Measurements from ENCODE around the gene NSG1. TPM values are rescaled to one million over a fixed set of nuclear protein-coding genes. Genes with fewer than 3 reads are reported as not detected.

NSG1 gene
- total and polyA plus RNA-seq, 4 experiments from 2014 or later: 48.8 to 82.6 (median 75.0) TPM

DNA sequence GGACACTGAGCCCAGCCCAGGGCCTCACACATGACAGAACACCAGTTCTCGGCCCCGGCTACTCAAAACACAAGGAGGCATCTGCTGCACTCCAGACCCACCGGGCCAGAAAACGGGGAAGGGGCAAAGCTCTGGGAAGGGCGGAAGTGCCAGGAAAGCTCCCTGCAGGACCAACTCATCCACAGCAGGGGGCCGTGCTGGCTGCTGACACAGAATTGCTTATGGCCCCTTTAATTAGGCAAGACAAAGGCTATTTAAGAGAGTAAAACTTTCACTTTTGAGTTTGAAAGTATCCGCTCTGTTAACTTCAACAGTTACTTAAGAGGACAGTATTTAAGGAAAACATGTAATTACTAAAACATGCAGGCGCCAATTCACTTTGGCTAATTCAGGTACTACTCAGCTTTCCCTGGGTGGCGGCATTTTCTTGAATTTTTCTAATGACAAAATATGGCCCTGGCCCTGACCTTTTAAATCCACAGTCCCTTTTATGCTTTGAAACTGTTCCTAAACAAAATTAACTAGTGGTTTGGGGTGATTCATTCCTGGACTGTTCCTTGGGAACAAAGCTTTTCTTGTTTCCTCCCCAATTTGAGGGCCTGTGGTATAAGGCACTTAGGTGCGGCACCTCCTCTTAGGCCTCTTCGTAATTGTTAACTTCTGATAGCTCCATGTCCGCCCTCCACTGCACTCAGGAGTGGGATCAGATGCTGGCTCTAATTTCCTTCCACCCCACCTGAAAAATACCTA, 40.4 kb downstream of the NSG1 start:
- DNase-seq: no peak
- ChIA-PET POLR2A (ENCODE audit: partially characterized antibody) (no interaction called here), CTCF (ENCODE audit: partially characterized antibody) (interaction anchor here (1.3 to 6.5 kb wide), 4 partner anchors 9 to 176 kb away, joined by 3 to 35 read pairs (median 19); no protein-coding TSS in a partner anchor)
- Histone ChIP-seq H3K36me3 (ENCODE audit: insufficient read depth, low read length) (peaks cover 11% of the 10 kb centered on the region), H3K27ac (ENCODE audit: low read depth, low read length) (no peak overlapping the region), H3K4me3 (ENCODE audit: low read length in 2 of 2) (no peak overlapping the region), H3K27me3 (ENCODE audit: insufficient read depth, low read length) (no peaks in the 10 kb centered on the region), H3K4me1 (ENCODE audit: insufficient read depth, low read length) (no peaks in the 10 kb centered on the region), H3K9me3 (ENCODE audit: control insufficient read depth in 1 of 2, low read length in 2 of 2) (no peaks in the 10 kb centered on the region)
- Mint-ChIP-seq H3K9me3 (no peaks in the 10 kb centered on the region), H3K4me1 (peaks cover 7 to 14% (median 8%) of the 10 kb centered on the region in 4 donors), H3K27ac (peak overlapping the region in 2 of 7 donors; percentile 57 to 59), H3K27me3 (no peaks in the 10 kb centered on the region), H3K36me3 (peaks cover 11 to 36% of the 10 kb centered on the region in 2 donors), H3K4me3 (no peak overlapping the region)
- intact Hi-C loops (cut with micrococcal nuclease): no loop called here

DNA sequence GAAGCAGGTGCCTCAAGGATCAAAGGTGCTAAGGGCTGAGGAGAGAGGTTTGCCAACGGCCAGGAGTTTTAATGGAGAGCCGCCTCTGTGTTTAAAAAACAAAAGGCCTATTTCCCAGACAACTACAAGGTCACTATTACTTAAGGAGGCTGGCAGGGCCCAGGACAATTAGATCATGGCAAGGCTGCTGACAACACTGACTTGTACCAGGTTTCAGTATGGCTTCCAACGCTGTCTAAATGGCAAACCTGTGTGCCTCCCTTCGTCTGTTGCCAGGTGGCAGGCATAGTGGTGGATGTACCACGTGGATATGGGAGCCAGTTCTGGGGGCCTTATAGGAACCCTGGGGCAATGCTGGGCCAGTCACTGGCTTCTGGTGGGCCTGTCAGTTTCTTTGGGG, 41.0 kb downstream of the NSG1 start:
- H3K27me3 Mint-ChIP-seq: no peaks in the 10 kb centered on the region
- peaks cover 11% of the 10 kb centered on the region for H3K36me3 ChIP-seq (ENCODE audit: insufficient read depth, low read length)
- no peak overlapping the region for H3K4me3 Mint-ChIP-seq
- H3K27ac ChIP-seq (ENCODE audit: low read depth, low read length): no peak overlapping the region
- H3K36me3 Mint-ChIP-seq: peaks cover 9 to 33% of the 10 kb centered on the region in 2 donors
- no peaks in the 10 kb centered on the region for H3K4me1 ChIP-seq (ENCODE audit: insufficient read depth, low read length)
- peak overlapping the region in 1 of 7 donors; percentile 59 for H3K27ac Mint-ChIP-seq
- no peak for DNase-seq
- H3K4me3 ChIP-seq (ENCODE audit: low read length in 2 of 2): no peak overlapping the region
- no peaks in the 10 kb centered on the region for H3K9me3 Mint-ChIP-seq
- intact Hi-C loops (cut with micrococcal nuclease): no loop called here
- no peaks in the 10 kb centered on the region for H3K27me3 ChIP-seq (ENCODE audit: insufficient read depth, low read length)
- H3K4me1 Mint-ChIP-seq: peaks cover 7 to 14% (median 8%) of the 10 kb centered on the region in 4 donors
- H3K9me3 ChIP-seq (ENCODE audit: control insufficient read depth in 1 of 2, low read length in 2 of 2): no peaks in the 10 kb centered on the region
- ChIA-PET POLR2A (ENCODE audit: partially characterized antibody) (interaction anchor here (1.2 kb wide), 1 partner anchor 168 kb away, joined by 3 read pairs; no protein-coding TSS in a partner anchor), CTCF (ENCODE audit: partially characterized antibody) (interaction anchor here (1.3 to 6.5 kb wide), 4 partner anchors 9 to 176 kb away, joined by 3 to 35 read pairs (median 19); no protein-coding TSS in a partner anchor)

DNA sequence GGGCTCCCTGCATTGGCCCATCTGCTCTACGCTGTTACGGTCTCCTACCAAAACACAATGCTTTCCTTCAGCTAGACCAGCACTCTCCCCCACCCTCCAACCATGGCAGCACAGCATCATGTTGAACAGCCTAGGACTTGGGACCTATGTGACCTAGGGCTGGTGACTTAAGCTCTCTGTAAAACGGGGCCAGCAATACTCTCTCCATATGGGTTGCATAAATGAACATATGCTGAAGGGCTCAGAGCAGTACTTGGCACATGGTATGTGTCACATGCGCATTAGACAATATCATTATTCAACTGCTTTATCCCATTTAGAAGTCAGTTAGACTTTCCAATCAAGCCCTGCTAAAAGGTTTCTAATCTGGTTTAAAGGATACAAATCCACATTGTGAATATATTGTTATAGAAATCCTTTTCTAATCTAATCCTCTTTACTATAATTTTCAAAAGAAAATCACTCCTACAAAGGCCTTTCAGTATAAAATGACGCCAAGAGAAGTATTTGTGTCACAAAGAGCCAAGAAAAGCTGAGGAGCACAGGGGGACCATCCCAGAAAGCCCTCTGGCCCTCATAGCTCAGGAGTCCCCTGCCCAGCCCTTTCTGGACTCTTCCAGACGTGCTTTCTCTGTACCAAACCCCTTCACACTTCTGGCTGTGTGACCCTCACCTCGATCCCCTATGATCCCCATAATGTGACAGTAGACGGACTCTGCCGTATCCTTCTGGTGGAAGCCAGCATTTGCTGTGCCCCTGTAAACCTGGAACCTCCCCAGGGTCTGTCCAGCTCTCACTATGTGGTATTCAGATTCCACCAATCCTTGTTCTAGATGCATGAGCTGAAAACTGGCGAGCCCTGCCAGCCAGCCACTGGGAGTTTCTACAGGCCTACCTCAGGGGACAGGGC, 42.3 kb downstream of the NSG1 start:
- Histone ChIP-seq H3K27ac (ENCODE audit: low read depth, low read length) (no peak overlapping the region), H3K36me3 (ENCODE audit: insufficient read depth, low read length) (peaks cover 6% of the 10 kb centered on the region), H3K27me3 (ENCODE audit: insufficient read depth, low read length) (no peaks in the 10 kb centered on the region), H3K4me1 (ENCODE audit: insufficient read depth, low read length) (no peaks in the 10 kb centered on the region), H3K9me3 (ENCODE audit: control insufficient read depth in 1 of 2, low read length in 2 of 2) (no peaks in the 10 kb centered on the region), H3K4me3 (ENCODE audit: low read length in 2 of 2) (no peak overlapping the region)
- H3K27me3 Mint-ChIP-seq: no peaks in the 10 kb centered on the region
- DNase-seq: no peak
- intact Hi-C loops (cut with micrococcal nuclease): no loop called here
- no peaks in the 10 kb centered on the region for H3K9me3 Mint-ChIP-seq
- ChIA-PET CTCF (ENCODE audit: partially characterized antibody) (interaction anchor here (1.1 to 6.5 kb wide), 7 partner anchors 8 to 178 kb away, joined by 3 to 43 read pairs (median 20); no protein-coding TSS in a partner anchor), POLR2A (ENCODE audit: partially characterized antibody) (interaction anchor here (1.2 kb wide), 1 partner anchor 169 kb away, joined by 3 read pairs; no protein-coding TSS in a partner anchor)
- no peak overlapping the region for H3K4me3 Mint-ChIP-seq
- H3K36me3 Mint-ChIP-seq: peaks cover 13 to 35% of the 10 kb centered on the region in 2 donors
- H3K4me1 Mint-ChIP-seq: peaks cover 7 to 14% (median 8%) of the 10 kb centered on the region in 4 donors
- peak overlapping the region in 2 of 7 donors; percentile 15 to 72 for H3K27ac Mint-ChIP-seq

DNA sequence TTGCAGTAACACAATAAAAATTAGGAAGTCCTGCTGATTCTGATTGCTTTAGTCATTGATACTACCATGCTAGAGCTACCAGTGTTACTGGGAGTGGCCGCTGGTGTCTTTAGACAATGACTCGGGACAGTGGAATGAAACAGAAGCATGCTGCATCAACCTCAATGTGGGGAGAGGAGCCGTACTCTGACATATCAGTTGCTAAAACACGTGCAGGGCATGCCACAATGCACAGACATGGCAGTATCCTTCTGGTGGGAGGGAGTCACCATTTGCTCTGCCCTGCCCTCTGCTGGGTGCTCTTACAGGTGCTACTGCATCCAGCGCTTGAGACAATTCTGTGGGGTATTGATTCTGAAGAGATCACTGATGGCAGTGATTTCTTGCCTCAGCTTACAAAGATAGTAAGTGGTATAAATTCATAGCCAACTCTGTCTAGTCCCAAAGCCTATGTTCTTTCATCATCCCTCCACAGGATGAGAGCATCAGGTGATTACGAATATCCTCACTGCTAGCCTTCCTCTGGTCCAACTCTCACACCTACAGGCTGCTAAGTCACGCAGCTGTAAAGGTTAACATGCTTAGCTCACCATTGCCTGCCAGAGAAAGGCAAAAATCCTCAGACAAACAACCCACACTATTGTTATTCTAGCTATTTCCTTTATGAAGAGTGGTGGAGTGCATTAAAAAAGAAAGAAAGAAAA, 43.7 kb downstream of the NSG1 start:
- peaks cover 9% of the 10 kb centered on the region for H3K36me3 ChIP-seq (ENCODE audit: insufficient read depth, low read length)
- intact Hi-C loops (cut with micrococcal nuclease): loop anchor here (1.0 to 5.0 kb wide), 5 partner anchors 32 to 178 kb away; no protein-coding TSS in a partner anchor
- H3K4me1 ChIP-seq (ENCODE audit: insufficient read depth, low read length): no peaks in the 10 kb centered on the region
- no peak overlapping the region for H3K27ac ChIP-seq (ENCODE audit: low read depth, low read length)
- peaks cover 7 to 14% (median 8%) of the 10 kb centered on the region in 4 donors for H3K4me1 Mint-ChIP-seq
- no peak overlapping the region for H3K4me3 ChIP-seq (ENCODE audit: low read length in 2 of 2)
- H3K27me3 ChIP-seq (ENCODE audit: insufficient read depth, low read length): no peaks in the 10 kb centered on the region
- DNase-seq: peak; percentile 44 to 57 (median 50)
- no peak overlapping the region for H3K4me3 Mint-ChIP-seq
- no peaks in the 10 kb centered on the region for H3K9me3 ChIP-seq (ENCODE audit: control insufficient read depth in 1 of 2, low read length in 2 of 2)
- H3K9me3 Mint-ChIP-seq: no peaks in the 10 kb centered on the region
- H3K27me3 Mint-ChIP-seq: no peaks in the 10 kb centered on the region
- POLR2A ChIA-PET (ENCODE audit: partially characterized antibody): interaction anchor here (1.8 kb wide), 1 partner anchor 31 kb away, joined by 7 read pairs; no protein-coding TSS in a partner anchor
- peaks cover 11 to 35% of the 10 kb centered on the region in 2 donors for H3K36me3 Mint-ChIP-seq
- CTCF ChIA-PET (ENCODE audit: partially characterized antibody): interaction anchor here (1.0 to 6.5 kb wide), 19 partner anchors 8 to 182 kb away, joined by 3 to 43 read pairs (median 7); partner anchors contain the start of genes STX18 and TMEM128
- H3K27ac Mint-ChIP-seq: peak overlapping the region in 4 of 7 donors; percentile 16 to 51 (median 26)

DNA sequence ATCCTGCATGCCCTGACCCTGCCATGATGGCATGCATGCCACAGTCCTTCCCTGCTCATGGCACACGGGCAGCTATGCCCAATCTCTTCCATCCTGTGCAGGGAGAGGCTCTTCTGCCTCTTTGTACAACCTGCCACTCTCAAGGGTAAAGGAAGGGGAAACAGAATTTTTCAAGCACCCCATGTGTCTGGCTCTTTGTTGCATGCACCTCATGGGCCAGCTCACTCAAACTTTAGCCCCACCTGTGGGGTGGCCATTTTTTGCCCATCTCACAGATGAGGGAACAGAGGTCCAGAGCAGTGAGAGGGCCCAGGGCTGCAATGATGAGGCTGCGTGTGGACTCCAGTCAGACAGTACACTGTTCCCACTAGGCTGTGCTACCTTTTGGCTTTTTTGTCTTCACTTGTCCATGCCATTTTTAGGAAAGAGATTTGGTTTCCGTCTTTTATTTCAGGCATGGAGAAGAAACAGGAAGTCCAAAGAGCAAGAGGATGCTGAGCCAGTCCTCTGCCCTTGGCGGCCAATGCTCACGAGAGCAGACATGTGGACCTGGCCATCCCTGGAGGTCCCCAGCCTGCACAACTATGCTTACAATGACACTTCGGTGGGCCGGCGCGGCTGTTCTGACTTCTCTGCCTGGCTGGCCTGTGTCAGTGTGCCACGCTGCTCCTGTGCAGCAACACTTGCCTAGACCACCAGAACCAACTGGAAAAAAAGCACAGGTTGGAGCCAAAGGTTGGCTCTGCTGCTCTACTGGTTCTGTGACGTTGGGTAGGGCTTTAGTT, 45.6 kb downstream of the NSG1 start:
- no peak overlapping the region for H3K4me3 ChIP-seq (ENCODE audit: low read length in 2 of 2)
- H3K27me3 ChIP-seq (ENCODE audit: insufficient read depth, low read length): no peaks in the 10 kb centered on the region
- Mint-ChIP-seq H3K4me1 (peaks cover 7 to 13% (median 8%) of the 10 kb centered on the region in 4 donors), H3K27ac (peak overlapping the region in 1 of 7 donors; percentile 16), H3K9me3 (no peaks in the 10 kb centered on the region), H3K27me3 (no peaks in the 10 kb centered on the region), H3K4me3 (no peak overlapping the region), H3K36me3 (peaks cover 15 to 37% of the 10 kb centered on the region in 2 donors)
- intact Hi-C loops (cut with micrococcal nuclease): loop anchor here (5.0 kb wide), 1 partner anchor 95 kb away; no protein-coding TSS in a partner anchor
- H3K36me3 ChIP-seq (ENCODE audit: insufficient read depth, low read length): peaks cover 12% of the 10 kb centered on the region
- H3K4me1 ChIP-seq (ENCODE audit: insufficient read depth, low read length): no peaks in the 10 kb centered on the region
- no peak for DNase-seq
- ChIA-PET CTCF (ENCODE audit: partially characterized antibody) (interaction anchor here (0.7 to 6.5 kb wide), 14 partner anchors 8 to 184 kb away, joined by 3 to 43 read pairs (median 7); partner anchors contain the start of gene TMEM128), POLR2A (ENCODE audit: partially characterized antibody) (no interaction called here)
- no peaks in the 10 kb centered on the region for H3K9me3 ChIP-seq (ENCODE audit: control insufficient read depth in 1 of 2, low read length in 2 of 2)
- H3K27ac ChIP-seq (ENCODE audit: low read depth, low read length): no peak overlapping the region

DNA sequence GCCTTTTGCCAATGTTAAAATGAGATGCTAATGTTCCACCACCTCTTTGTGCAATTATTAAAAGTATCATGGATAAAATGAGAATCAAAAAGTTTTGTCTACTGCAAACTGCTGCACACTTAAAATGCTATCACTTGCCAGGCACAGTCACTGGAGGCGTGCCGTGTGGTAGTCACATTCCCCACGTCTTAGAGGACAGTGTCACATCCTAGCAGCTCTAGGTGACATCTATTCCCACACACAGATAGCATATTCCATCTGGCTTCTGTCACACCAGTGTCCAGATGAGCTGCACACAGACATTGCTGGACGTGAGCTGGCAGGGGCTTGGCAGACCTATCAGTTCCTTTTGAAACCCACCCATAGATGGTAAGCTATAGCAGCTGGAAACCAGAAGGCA, 47.0 kb downstream of the NSG1 start:
- H3K9me3 Mint-ChIP-seq: no peaks in the 10 kb centered on the region
- no peaks in the 10 kb centered on the region for H3K27me3 Mint-ChIP-seq
- DNase-seq: no peak
- intact Hi-C loops (cut with micrococcal nuclease): loop anchor here (5.0 kb wide), 1 partner anchor 97 kb away; no protein-coding TSS in a partner anchor
- Histone ChIP-seq H3K36me3 (ENCODE audit: insufficient read depth, low read length) (peaks cover 23% of the 10 kb centered on the region), H3K27me3 (ENCODE audit: insufficient read depth, low read length) (no peaks in the 10 kb centered on the region), H3K4me1 (ENCODE audit: insufficient read depth, low read length) (no peaks in the 10 kb centered on the region), H3K9me3 (ENCODE audit: control insufficient read depth in 1 of 2, low read length in 2 of 2) (no peaks in the 10 kb centered on the region), H3K4me3 (ENCODE audit: low read length in 2 of 2) (no peak overlapping the region), H3K27ac (ENCODE audit: low read depth, low read length) (no peak overlapping the region)
- no peak overlapping the region for H3K4me3 Mint-ChIP-seq
- peaks cover 15 to 43% of the 10 kb centered on the region in 2 donors for H3K36me3 Mint-ChIP-seq
- H3K4me1 Mint-ChIP-seq: peaks cover 7 to 13% (median 10%) of the 10 kb centered on the region in 4 donors
- peak overlapping the region in 2 of 7 donors; percentile 19 to 24 for H3K27ac Mint-ChIP-seq
- CTCF ChIA-PET (ENCODE audit: partially characterized antibody): interaction anchor here (0.9 to 1.3 kb wide), 3 partner anchors 9 to 174 kb away, joined by 4 to 7 read pairs (median 5); no protein-coding TSS in a partner anchor
- POLR2A ChIA-PET (ENCODE audit: partially characterized antibody): no interaction called here
